Measurements from ENCODE around the gene COPB1. TPM values are rescaled to one million over a fixed set of nuclear protein-coding genes. Genes with fewer than 3 reads are reported as not detected.

The COPB1 gene
- total RNA-seq, 1 experiment from 2014 or later = 94.6 TPM

DNA sequence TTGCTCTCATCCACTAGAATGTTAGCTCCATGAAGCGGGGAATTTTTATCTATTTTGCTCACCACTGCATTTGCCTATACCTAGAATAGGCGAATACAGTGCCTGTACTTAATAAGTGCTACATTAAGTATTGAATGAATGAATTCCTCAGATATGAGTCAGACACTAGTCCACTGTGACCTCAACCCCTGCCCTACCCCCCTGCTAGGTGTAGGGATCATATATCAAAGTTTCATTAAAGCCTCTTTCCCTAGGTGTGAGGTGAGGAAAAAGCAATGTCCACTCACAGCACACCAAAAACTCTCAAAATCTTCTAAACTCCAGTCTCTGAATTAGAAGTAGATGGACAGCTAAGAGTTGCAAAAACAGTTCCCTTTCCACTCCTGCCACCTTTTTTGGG lies 30.3 kb upstream of the COPB1 start:
- POLR2A ChIA-PET (ENCODE audit: low non-redundant PET) = no interaction called here
- no peak for DNase-seq (ENCODE audit: low spot score)
- intact Hi-C loops (cut with micrococcal nuclease; ENCODE audit: unreplicated experiment) = loop anchor here (10.0 kb wide), 2 partner anchors 545 to 675 kb away; partner anchors contain the start of gene CALCB
- Histone ChIP-seq H3K27ac (ENCODE audit: low read depth, low read length, poor library complexity, severe bottlenecking) (no peak overlapping the region), H3K27me3 (replicated peaks; ENCODE audit: insufficient read depth, low read depth, low read length, poor library complexity) (no peaks in the 10 kb centered on the region), H3K9me3 (ENCODE audit: low read depth, low read length, poor library complexity, severe bottlenecking) (no peaks in the 10 kb centered on the region), H3K4me1 (ENCODE audit: insufficient read depth, low read length, poor library complexity, severe bottlenecking) (no peaks in the 10 kb centered on the region), H3K36me3 (ENCODE audit: insufficient read depth, low read length, poor library complexity, severe bottlenecking) (no peaks in the 10 kb centered on the region), H3K4me3 (ENCODE audit: low read depth, low read length, poor library complexity, severe bottlenecking) (no peak overlapping the region)
- no TSS peak for BruUV-seq (replicated peaks)
- TF ChIP-seq, protein P1, sequence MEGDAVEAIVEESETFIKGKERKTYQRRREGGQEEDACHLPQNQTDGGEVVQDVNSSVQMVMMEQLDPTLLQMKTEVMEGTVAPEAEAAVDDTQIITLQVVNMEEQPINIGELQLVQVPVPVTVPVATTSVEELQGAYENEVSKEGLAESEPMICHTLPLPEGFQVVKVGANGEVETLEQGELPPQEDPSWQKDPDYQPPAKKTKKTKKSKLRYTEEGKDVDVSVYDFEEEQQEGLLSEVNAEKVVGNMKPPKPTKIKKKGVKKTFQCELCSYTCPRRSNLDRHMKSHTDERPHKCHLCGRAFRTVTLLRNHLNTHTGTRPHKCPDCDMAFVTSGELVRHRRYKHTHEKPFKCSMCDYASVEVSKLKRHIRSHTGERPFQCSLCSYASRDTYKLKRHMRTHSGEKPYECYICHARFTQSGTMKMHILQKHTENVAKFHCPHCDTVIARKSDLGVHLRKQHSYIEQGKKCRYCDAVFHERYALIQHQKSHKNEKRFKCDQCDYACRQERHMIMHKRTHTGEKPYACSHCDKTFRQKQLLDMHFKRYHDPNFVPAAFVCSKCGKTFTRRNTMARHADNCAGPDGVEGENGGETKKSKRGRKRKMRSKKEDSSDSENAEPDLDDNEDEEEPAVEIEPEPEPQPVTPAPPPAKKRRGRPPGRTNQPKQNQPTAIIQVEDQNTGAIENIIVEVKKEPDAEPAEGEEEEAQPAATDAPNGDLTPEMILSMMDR (conservative IDR thresholded peaks at IDR 0.05; ENCODE audit: low read depth, low read length) = no peak
- no peak for TF ChIP-seq EZH2 (IDR thresholded peaks at IDR 0.05; ENCODE audit: borderline replicate concordance, low read depth, low read length, poor library complexity, severe bottlenecking)
- CTCF ChIA-PET = no interaction called here

DNA sequence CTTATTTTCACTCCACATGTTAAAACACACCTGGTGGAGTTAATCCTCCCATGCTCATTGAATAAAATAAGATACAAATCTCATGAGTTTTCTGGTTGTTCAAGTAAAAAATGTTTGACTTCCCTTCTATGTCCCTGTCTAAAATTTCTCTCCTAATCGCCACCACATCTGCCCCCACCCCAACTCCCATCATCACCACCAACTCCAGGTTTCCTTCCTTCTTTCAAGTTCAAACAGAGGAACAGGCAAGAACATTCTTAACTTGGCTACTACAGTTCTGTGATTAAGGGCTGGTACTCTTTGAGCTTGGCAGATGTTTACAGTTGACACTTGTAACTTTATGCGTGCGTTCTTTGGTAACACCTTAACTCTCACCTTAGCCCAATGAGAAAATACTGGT lies 29.7 kb upstream of the COPB1 start:
- no peak overlapping the region for H3K27ac ChIP-seq (ENCODE audit: low read depth, low read length, poor library complexity, severe bottlenecking)
- H3K4me3 ChIP-seq (ENCODE audit: low read depth, low read length, poor library complexity, severe bottlenecking) = no peak overlapping the region
- no peaks in the 10 kb centered on the region for H3K4me1 ChIP-seq (ENCODE audit: insufficient read depth, low read length, poor library complexity, severe bottlenecking)
- BruUV-seq (replicated peaks) = no TSS peak
- no peaks in the 10 kb centered on the region for H3K27me3 ChIP-seq (replicated peaks; ENCODE audit: insufficient read depth, low read depth, low read length, poor library complexity)
- POLR2A ChIA-PET (ENCODE audit: low non-redundant PET) = no interaction called here
- no peaks in the 10 kb centered on the region for H3K9me3 ChIP-seq (ENCODE audit: low read depth, low read length, poor library complexity, severe bottlenecking)
- H3K36me3 ChIP-seq (ENCODE audit: insufficient read depth, low read length, poor library complexity, severe bottlenecking) = no peaks in the 10 kb centered on the region
- intact Hi-C loops (cut with micrococcal nuclease; ENCODE audit: unreplicated experiment) = no loop called here
- CTCF ChIA-PET = no interaction called here
- DNase-seq (ENCODE audit: low spot score) = no peak
- no peak for TF ChIP-seq EZH2 (IDR thresholded peaks at IDR 0.05; ENCODE audit: borderline replicate concordance, low read depth, low read length, poor library complexity, severe bottlenecking)
- TF ChIP-seq, protein P1 (conservative IDR thresholded peaks at IDR 0.05; ENCODE audit: low read depth, low read length) = no peak

DNA sequence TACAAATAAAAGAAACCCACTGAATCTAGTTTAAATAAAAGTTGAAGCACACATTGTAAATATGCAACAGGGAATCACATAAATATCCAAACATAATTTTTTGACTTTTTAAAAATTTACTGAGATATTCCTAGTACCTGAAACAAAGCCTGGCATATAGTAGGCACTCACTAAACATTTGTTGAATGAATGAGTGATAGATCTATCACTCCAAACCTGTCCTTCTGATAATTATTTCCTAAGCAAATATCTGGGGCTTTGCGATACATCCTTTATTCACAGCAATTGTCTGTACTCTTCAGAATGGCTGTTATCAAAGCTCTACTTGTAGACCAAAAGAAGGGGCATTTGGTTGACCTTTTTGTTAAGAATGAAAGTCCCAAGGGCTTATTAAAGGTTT lies 23.2 kb upstream of the COPB1 start:
- no peak overlapping the region for H3K27ac ChIP-seq (ENCODE audit: low read depth, low read length, poor library complexity, severe bottlenecking)
- H3K27me3 ChIP-seq (replicated peaks; ENCODE audit: insufficient read depth, low read depth, low read length, poor library complexity) = no peaks in the 10 kb centered on the region
- intact Hi-C loops (cut with micrococcal nuclease; ENCODE audit: unreplicated experiment) = loop anchor here (5.0 kb wide), 1 partner anchor 370 kb away; the partner anchor contains the start of gene CYP2R1
- DNase-seq (ENCODE audit: low spot score) = no peak
- TF ChIP-seq, protein P1 (conservative IDR thresholded peaks at IDR 0.05; ENCODE audit: low read depth, low read length) = no peak
- no peak overlapping the region for H3K4me3 ChIP-seq (ENCODE audit: low read depth, low read length, poor library complexity, severe bottlenecking)
- no peaks in the 10 kb centered on the region for H3K9me3 ChIP-seq (ENCODE audit: low read depth, low read length, poor library complexity, severe bottlenecking)
- peaks cover 8% of the 10 kb centered on the region for H3K4me1 ChIP-seq (ENCODE audit: insufficient read depth, low read length, poor library complexity, severe bottlenecking)
- POLR2A ChIA-PET (ENCODE audit: low non-redundant PET) = no interaction called here
- peaks cover 9% of the 10 kb centered on the region for H3K36me3 ChIP-seq (ENCODE audit: insufficient read depth, low read length, poor library complexity, severe bottlenecking)
- BruUV-seq (replicated peaks) = no TSS peak
- CTCF ChIA-PET = no interaction called here
